HCT116 (cell line): ENCODE data around the gene STARD3. TPM values are rescaled to one million over a fixed set of nuclear protein-coding genes. Genes with fewer than 3 reads are reported as not detected.

Experiments used
- ATAC-seq: fragments of 200-7000 bp; cut with Tn5 transposase; 2 replicates; pipeline ENCODE4 v1.9.1; 2020; ENCODE audit warnings: mild to moderate bottlenecking, moderate library complexity
- BruUV-seq: library from RNA; stranded (reverse); fragments of 400-500 nt; replicated peaks from 2 replicates; lab custom pipeline; 2021; lab: Mats Ljungman, UMichigan
- CTCF ChIA-PET: fragments of 300-600 bp; sonication (Branson Sonifier 250); formaldehyde crosslinking; loops from one replicate; lab custom pipeline; 2021; ENCODE audit warnings: antibody characterized with exemption; lab: Charles Lee
- POLR2A ChIA-PET: fragments of 300-600, 350-600 bp; sonication (Branson Sonifier 250); formaldehyde crosslinking; loops from one replicate; lab custom pipeline; 2021; ENCODE audit warnings: antibody characterized with exemption; lab: Charles Lee
- RAD21 ChIA-PET, 2 experiments: fragments of 300-600 bp; sonication (Branson Sonifier 250); formaldehyde crosslinking; loops; one replicate each; lab custom pipeline; 2023; ENCODE audit warnings: low total read pairs in 2 of 2; ENCODE audit not compliant: uncharacterized antibody in 2 of 2, unreplicated experiment in 2 of 2, low non-redundant PET in 1 of 2; lab: Charles Lee
- DNase-seq: peaks from one replicate; pipeline ENCODE4 v3.0.0-alpha.2; 2010; ENCODE audit warnings: low read depth, low spot score
- H2AFZ ChIP-seq: fragments of 200-600 bp; shearing (Covaris generic), sonication (generic); 2 replicates; pipeline ENCODE4 v1.6.1; 2017; ENCODE audit warnings: low read depth, mixed run types, mixed read lengths, antibody characterized with exemption, low read length; ENCODE audit not compliant: poor library complexity, severe bottlenecking
- H3K27ac ChIP-seq: 2 replicates; pipeline ENCODE4 v1.5.1; 2012; ENCODE audit warnings: low read depth, low read length
- H3K27me3 ChIP-seq: fragments of 200-600 bp; sonication (generic); 2 replicates; pipeline ENCODE4 v1.6.1; 2016; ENCODE audit warnings: mixed run types, low read length, mixed read lengths; ENCODE audit not compliant: insufficient read depth
- H3K36me3 ChIP-seq, 2 experiments: fragments of 200-500 bp in 1 of 2; fragments of 200-600 bp in 1 of 2; sonication (Bioruptor generic) in 1 of 2; sonication (generic) in 1 of 2; 2 replicates each; pipeline versions ENCODE4 v1.5.1 to v1.6.1; 2014 to 2016; ENCODE audit warnings: low read length in 2 of 2, inconsistent platforms in 1 of 2, mixed read lengths in 1 of 2, mixed run types in 1 of 2; ENCODE audit not compliant: insufficient read depth in 2 of 2, control insufficient read depth in 1 of 2
- H3K4me1 ChIP-seq, 2 experiments: fragments of 200-600 bp in 1 of 2; sonication (generic) in 1 of 2; 2 replicates each; pipeline versions ENCODE4 v1.5.1 to v1.6.1; 2012 to 2017; ENCODE audit warnings: low read length in 2 of 2, inconsistent platforms in 1 of 2, mild to moderate bottlenecking in 1 of 2, mixed read lengths in 1 of 2, mixed run types in 1 of 2, moderate library complexity in 1 of 2; ENCODE audit not compliant: insufficient read depth in 2 of 2, control insufficient read depth in 1 of 2
- H3K4me2 ChIP-seq: fragments of 200-600 bp; sonication (generic); 2 replicates; pipeline ENCODE4 v1.6.1; 2017; ENCODE audit warnings: mixed run types, low read length, mixed read lengths
- H3K4me3 ChIP-seq, 2 experiments: fragments of 200-600 bp in 1 of 2; sonication (generic) in 1 of 2; replicated peaks in 1 of 2; 2 replicates each; pipeline ENCODE4 v1.5.1; 2011 to 2016; ENCODE audit warnings: low read length in 2 of 2, control low read depth in 1 of 2, low read depth in 1 of 2, mild to moderate bottlenecking in 1 of 2, mixed read lengths in 1 of 2, mixed run types in 1 of 2
- H3K79me2 ChIP-seq: fragments of 200-600 bp; sonication (generic); 2 replicates; pipeline ENCODE4 v1.6.1; 2017; ENCODE audit warnings: mild to moderate bottlenecking, mixed run types, low read length, moderate library complexity, mixed read lengths; ENCODE audit not compliant: insufficient read depth
- H3K9ac ChIP-seq: fragments of 200-600 bp; sonication (generic); 2 replicates; pipeline ENCODE4 v1.6.1; 2016; ENCODE audit warnings: low read length, mixed read lengths
- H3K9me2 ChIP-seq: fragments of 200-600 bp; sonication (generic), shearing (Covaris generic); 2 replicates; pipeline ENCODE4 v1.6.1; 2017; ENCODE audit warnings: mixed run types, mild to moderate bottlenecking, moderate library complexity; ENCODE audit not compliant: insufficient read depth
- H3K9me3 ChIP-seq, 2 experiments: fragments of 200-500 bp in 1 of 2; fragments of 200-600 bp in 1 of 2; sonication (Bioruptor generic) in 1 of 2; sonication (generic) in 1 of 2; 2 replicates each; pipeline ENCODE4 v1.6.1; 2014 to 2017; ENCODE audit warnings: low read length in 2 of 2, mixed read lengths in 2 of 2, inconsistent platforms in 1 of 2, low read depth in 1 of 2, mild to moderate bottlenecking in 1 of 2, mixed run types in 1 of 2, moderate library complexity in 1 of 2; ENCODE audit not compliant: control insufficient read depth in 1 of 2, insufficient read depth in 1 of 2
- H4K20me1 ChIP-seq: fragments of 200-600 bp; sonication (generic), shearing (Covaris generic); 2 replicates; pipeline ENCODE4 v1.6.1; 2017; ENCODE audit warnings: mixed run types, mild to moderate bottlenecking, moderate library complexity; ENCODE audit not compliant: insufficient read depth
- CBX3 ChIP-seq: IDR thresholded peaks from 2 replicates; pipeline ENCODE4 v1.6.1; 2012; ENCODE audit warnings: low read depth
- EGR1 ChIP-seq: IDR thresholded peaks from 2 replicates; pipeline ENCODE4 v1.6.1; 2012; ENCODE audit warnings: low read depth
- ELF1 ChIP-seq: IDR thresholded peaks from 2 replicates; pipeline ENCODE4 v1.6.1; 2012; ENCODE audit warnings: low read depth, borderline replicate concordance
- EZH2 ChIP-seq: fragments of 200-600 bp; sonication (generic); IDR thresholded peaks from 2 replicates; pipeline ENCODE4 v1.6.1; 2017; ENCODE audit warnings: antibody characterized with exemption, mixed run types
- EZH2phosphoT487 ChIP-seq: fragments of 200-600 bp; IDR thresholded peaks from 2 replicates; pipeline ENCODE4 v1.6.1; 2018; ENCODE audit warnings: antibody characterized with exemption, borderline replicate concordance
- FOSL1 ChIP-seq: IDR thresholded peaks from 2 replicates; pipeline ENCODE4 v1.6.1; 2012; ENCODE audit warnings: low read depth
- POLR2AphosphoS5 ChIP-seq: IDR thresholded peaks from 2 replicates; pipeline ENCODE4 v1.6.1; 2011; ENCODE audit warnings: mild to moderate bottlenecking, low read depth, low read length, moderate library complexity
- SIN3A ChIP-seq: IDR thresholded peaks from 2 replicates; pipeline ENCODE4 v1.6.1; 2012; ENCODE audit warnings: low read depth
- SP1 ChIP-seq: IDR thresholded peaks from 2 replicates; pipeline ENCODE4 v1.6.1; 2012; ENCODE audit warnings: low read depth
- SRF ChIP-seq: IDR thresholded peaks from 2 replicates; pipeline ENCODE4 v1.6.1; 2012; ENCODE audit warnings: low read depth
- TCF7L2 ChIP-seq: IDR thresholded peaks from 2 replicates; pipeline ENCODE4 v1.7.0; 2011; ENCODE audit warnings: borderline replicate concordance, inconsistent platforms; ENCODE audit not compliant: insufficient read depth, insufficient read length; ENCODE audit errors: extremely low read depth
- intact Hi-C: fragments of 100-400 bp; cut with micrococcal nuclease; formaldehyde crosslinking; loops from 2 replicates; pipeline ENCODE4 v1.10.0; 2022
- total RNA-seq: library from RNA; stranded (reverse); gene quantifications from one replicate; pipeline ENCODE4 v1.2.1, GENCODE V29; 2021; ENCODE audit not compliant: unreplicated experiment
- TF ChIP-seq, protein P1 (sequence below): IDR thresholded peaks from 2 replicates; pipeline ENCODE4 v1.6.1; 2012
- TF ChIP-seq, protein P2 (sequence below): IDR thresholded peaks from 2 replicates; pipeline ENCODE4 v1.6.1; 2011; ENCODE audit warnings: mild to moderate bottlenecking, low read length, moderate library complexity; ENCODE audit not compliant: insufficient replicate concordance; ENCODE audit errors: extremely low read depth

STARD3 gene
- total RNA-seq, 1 experiment from 2014 or later = 73.9 TPM

DNA sequence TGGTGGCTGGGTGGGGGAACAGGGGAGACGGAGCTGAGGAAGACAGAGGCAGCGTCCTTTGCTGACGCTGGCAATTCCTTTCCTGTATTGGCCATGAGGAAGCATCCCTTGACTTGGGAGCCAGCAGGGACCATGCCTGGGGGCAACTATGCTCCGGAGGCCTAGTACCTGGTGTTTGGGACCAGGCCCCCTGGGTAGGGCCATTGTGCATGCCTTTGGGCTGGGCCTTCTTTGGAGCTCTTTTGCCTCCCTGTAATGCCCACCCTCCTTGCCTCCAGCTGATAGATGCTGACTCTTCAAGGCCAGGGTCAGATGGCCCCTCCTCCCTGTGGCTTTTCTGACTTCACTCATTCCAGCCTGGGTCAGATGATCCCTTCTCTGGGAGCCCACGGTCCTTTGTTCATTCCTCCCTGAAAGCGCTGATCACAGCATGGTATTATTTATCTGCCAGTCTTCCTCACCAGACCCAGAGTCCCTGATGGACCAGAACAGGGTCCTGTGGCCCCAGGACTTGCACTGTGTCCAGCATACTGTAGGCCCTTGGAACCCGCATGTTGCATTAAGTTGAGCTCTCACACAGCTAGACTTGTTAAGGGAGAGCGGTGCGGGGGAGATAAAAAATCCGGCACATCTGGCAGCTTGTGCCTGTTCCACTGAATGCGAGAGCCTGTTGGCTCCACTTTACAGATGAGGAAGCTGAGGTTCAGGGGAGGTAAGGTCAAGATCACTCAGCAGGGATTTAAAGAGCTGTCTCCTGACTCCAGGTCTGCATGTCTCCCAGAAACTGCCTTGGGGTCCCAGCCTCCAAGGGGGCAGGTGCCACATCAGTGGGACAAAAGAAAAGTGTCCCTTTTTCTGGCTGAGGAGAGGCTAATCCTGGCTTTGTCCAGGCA, 2.9 kb downstream of the STARD3 start:
- Histone ChIP-seq H3K4me1 (peaks cover 39 to 63% of the 10 kb centered on the region in 2 experiments), H3K79me2 (peaks cover 64% of the 10 kb centered on the region), H3K4me2 (no peak overlapping the region), H3K27me3 (no peaks in the 10 kb centered on the region), H3K27ac (no peak overlapping the region)
- POLR2A ChIA-PET = no interaction called here
- no TSS peak for BruUV-seq
- DNase-seq = no peak
- TF ChIP-seq POLR2AphosphoS5 = no peak
- TF ChIP-seq, all 23 proteins: peak for 0
- H3K4me3 ChIP-seq = no peak overlapping the region
- intact Hi-C loops = no loop called here
- H2AFZ ChIP-seq = no peak overlapping the region
- ChIA-PET CTCF (interaction anchor here (1.2 kb wide), 1 partner anchor 14 kb away, joined by 5 read pairs; no protein-coding TSS in a partner anchor), RAD21 (no interaction called here)
- ATAC-seq = no peak
- H3K36me3 ChIP-seq = no peaks in the 10 kb centered on the region
- no peaks in the 10 kb centered on the region for H3K9me3 ChIP-seq
- H4K20me1 ChIP-seq = no peaks in the 10 kb centered on the region
- no peaks in the 10 kb centered on the region for H3K9me2 ChIP-seq
- H3K9ac ChIP-seq = no peak overlapping the region

DNA sequence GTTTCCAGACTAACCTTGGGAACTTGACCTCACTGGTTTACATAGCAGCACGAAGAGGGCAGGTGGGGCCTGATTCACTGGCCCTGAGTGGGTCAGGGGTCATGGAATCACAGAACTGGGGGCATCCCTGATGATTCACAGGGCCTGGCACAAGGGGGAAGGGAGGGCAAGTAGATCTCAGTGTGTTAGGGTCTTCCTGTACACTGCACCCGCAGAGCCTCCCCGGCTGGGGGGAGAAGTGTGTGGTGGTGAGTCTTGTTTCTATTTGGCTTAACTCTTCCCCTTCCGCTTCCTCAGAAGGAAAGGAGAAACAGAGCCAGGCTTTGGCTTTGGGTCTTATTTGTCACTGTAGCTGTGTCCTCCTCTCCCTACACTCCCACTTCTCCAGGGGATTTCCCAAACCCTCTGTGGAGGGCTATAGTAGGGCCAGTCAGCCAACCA, 3.7 kb downstream of the STARD3 start:
- Histone ChIP-seq H3K36me3 (no peaks in the 10 kb centered on the region), H3K9ac (no peak overlapping the region), H3K4me2 (no peak overlapping the region), H3K4me3 (no peak overlapping the region), H2AFZ (no peak overlapping the region), H4K20me1 (no peaks in the 10 kb centered on the region), H3K9me2 (no peaks in the 10 kb centered on the region), H3K9me3 (no peaks in the 10 kb centered on the region), H3K79me2 (peaks cover 72% of the 10 kb centered on the region), H3K27me3 (no peaks in the 10 kb centered on the region), H3K4me1 (peaks cover 36 to 61% of the 10 kb centered on the region in 2 experiments), H3K27ac (no peak overlapping the region)
- POLR2A ChIA-PET = no interaction called here
- RAD21 ChIA-PET = no interaction called here
- no TSS peak for BruUV-seq
- DNase-seq (no peak), ATAC-seq (no peak)
- CTCF ChIA-PET = interaction anchor here (1.2 kb wide), 1 partner anchor 13 kb away, joined by 5 read pairs; no protein-coding TSS in a partner anchor
- intact Hi-C loops = no loop called here
- no peak for TF ChIP-seq CBX3
- TF ChIP-seq, protein P1, sequence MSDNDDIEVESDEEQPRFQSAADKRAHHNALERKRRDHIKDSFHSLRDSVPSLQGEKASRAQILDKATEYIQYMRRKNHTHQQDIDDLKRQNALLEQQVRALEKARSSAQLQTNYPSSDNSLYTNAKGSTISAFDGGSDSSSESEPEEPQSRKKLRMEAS = no peak
- no peak for TF ChIP-seq ELF1
- TF ChIP-seq SIN3A = no peak
- TF ChIP-seq, protein P2, sequence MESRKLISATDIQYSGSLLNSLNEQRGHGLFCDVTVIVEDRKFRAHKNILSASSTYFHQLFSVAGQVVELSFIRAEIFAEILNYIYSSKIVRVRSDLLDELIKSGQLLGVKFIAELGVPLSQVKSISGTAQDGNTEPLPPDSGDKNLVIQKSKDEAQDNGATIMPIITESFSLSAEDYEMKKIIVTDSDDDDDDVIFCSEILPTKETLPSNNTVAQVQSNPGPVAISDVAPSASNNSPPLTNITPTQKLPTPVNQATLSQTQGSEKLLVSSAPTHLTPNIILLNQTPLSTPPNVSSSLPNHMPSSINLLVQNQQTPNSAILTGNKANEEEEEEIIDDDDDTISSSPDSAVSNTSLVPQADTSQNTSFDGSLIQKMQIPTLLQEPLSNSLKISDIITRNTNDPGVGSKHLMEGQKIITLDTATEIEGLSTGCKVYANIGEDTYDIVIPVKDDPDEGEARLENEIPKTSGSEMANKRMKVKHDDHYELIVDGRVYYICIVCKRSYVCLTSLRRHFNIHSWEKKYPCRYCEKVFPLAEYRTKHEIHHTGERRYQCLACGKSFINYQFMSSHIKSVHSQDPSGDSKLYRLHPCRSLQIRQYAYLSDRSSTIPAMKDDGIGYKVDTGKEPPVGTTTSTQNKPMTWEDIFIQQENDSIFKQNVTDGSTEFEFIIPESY = no peak
- no peak for TF ChIP-seq SRF
- no peak for TF ChIP-seq EZH2
- no peak for TF ChIP-seq EZH2phosphoT487
- TF ChIP-seq SP1 = no peak
- no peak for TF ChIP-seq EGR1
- TF ChIP-seq TCF7L2 = no peak
- TF ChIP-seq FOSL1 = no peak
- TF ChIP-seq POLR2AphosphoS5 = no peak
